HG03354 (cell line): Measurements from ENCODE around the gene SPANXN4.

Experiments
- ATAC-seq: cut with Tn5 transposase; IDR thresholded peaks from one replicate; pipeline ENCODE4 v1.9.1; 2021; ENCODE audit warnings: mild to moderate bottlenecking; ENCODE audit not compliant: unreplicated experiment, poor library complexity, severe bottlenecking

Gene SPANXN4, protein sequence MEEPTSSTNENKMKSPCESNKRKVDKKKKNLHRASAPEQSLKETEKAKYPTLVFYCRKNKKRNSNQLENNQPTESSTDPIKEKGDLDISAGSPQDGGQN

GRCh38 chrX:143025628-143026027, at the start of gene SPANXN4:
SPANXN4 (plus strand) TSS chrX:143025928; CDS start chrX:143026015, 87 bp downstream.
- ATAC-seq: no peak

DNA sequence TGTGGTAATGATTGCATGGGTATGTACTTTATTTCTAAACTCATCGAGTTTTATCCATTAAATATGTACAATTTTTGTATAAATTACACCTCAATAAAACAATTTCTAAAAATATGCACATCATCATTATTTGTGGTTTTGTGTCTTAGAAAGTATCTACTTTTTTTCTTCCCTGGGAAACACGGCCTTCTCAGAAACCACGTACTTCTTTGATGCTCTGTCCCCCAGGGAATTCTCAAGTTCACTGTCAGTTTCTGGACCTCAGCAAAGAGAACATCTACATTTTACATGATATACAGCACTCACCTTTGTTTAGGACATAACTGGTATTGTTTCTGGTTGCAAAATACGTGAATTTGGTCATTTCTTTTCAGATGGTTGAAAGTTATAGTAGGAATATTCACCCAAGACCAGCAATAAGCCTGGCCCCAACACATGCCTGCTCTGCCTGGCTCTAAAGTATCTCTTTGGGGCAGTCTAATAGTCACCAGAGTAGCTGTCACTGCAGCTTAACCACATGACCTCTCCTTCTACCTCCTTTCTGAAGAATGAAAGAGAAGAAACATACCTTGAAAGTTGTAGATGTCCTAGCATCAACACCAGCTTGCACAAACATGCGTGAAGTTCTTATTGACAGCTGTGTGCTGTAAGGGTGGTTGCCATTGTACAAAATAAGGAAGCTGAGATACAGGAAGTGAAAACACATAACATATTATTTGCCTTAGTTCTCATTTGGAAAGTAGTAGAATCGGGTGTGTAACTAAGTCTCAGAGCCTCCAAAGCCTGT, 48.4 kb upstream of the SPANXN4 start:
- peak; percentile 93 for ATAC-seq

DNA sequence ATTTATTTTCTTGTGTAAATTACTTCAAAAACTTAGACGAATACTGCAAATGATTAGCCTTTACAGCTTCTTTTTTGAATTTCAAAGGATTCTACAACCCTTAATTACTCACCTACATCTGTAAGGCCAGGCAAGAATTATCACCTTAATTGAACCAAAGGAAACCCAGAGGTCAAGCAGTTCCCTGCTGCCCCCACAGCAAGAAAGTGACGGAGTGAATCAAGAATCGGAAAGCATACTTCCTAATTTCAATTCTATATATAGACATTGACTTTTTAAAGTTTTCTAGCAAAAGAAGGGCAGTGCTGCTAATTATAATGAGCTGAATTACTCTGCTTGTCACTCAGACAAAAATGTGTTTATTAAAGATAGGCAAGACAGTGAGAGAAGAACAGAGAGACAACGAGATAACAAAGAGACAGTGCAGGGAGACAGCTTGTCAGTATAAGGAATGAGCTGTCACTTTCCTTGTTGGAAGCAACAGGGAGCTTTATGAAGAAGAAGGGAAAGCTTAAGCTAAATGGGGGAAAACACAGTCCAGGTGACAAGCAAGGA, 47.5 kb upstream of the SPANXN4 start:
- peak; percentile 38 for ATAC-seq

DNA sequence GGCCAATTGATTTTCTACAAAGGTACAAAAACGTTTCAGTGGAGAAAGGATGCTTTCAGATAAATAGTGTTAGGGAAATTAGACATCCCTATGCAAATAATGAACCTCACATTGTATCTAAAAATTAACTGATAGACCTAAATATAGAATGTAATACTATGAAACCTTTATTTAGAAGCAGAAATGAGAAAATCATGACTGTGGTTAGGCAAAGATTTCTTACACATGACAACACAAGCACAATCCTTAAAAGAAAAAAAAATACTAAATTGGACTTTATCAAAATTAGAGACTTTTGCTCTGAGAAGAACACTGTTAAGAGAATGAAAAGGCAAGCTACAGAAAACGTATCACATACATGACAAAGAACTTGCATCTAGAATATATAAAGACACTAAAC, 43.0 kb upstream of the SPANXN4 start:
- no peak for ATAC-seq

- ATAC-seq: no peak
Measured at GRCh38 chrX:142994988-142995387, 30.7 kb upstream of the SPANXN4 start.

- no peak for ATAC-seq
Measured at GRCh38 chrX:142998447-142999198, 27.1 kb upstream of the SPANXN4 start.

GRCh38 chrX:142999199-142999701, 26.5 kb upstream of the SPANXN4 start:
- no peak for ATAC-seq

DNA sequence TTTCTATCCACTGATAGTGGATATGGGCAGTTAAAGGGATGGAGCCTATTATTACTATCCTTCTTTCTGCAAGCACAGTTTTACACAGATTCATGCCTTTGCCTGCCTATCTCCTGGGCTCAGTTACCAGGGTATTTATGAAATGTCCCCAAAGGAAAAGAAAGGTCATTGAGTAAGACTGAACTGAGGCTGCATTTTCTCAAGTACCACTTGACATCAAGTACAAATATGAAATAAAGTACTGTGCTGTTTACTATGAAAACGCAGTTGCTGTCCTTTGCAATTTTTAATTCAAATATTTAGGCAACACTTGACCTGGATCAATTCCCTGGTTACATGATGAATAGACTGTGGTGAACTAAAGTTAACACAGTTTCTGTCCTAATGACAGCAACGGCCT, 23.5 kb upstream of the SPANXN4 start:
- no peak for ATAC-seq

GRCh38 chrX:143017272-143017671, 8.5 kb upstream of the SPANXN4 start:
- no peak for ATAC-seq

DNA sequence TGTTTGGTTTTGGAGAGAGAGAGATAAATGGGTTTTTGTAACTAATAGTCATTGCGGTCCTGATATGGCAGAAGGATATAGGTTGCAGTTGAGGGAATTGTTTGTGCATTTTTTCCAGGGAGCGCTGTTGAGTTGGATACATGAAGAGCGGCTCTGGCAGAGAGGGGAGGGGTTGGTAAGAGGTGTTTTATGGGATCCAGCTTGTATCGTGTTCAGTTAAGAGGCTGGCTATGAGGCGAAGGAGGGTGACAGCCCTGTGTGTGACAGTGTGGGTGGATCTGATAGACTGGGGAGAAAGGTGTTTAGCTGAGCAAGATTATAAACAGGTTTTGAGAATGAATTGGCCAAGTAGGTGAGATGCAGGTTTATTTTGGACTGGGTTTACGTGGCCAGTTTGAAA, 1.5 kb downstream of the SPANXN4 start:
- no peak for ATAC-seq

DNA sequence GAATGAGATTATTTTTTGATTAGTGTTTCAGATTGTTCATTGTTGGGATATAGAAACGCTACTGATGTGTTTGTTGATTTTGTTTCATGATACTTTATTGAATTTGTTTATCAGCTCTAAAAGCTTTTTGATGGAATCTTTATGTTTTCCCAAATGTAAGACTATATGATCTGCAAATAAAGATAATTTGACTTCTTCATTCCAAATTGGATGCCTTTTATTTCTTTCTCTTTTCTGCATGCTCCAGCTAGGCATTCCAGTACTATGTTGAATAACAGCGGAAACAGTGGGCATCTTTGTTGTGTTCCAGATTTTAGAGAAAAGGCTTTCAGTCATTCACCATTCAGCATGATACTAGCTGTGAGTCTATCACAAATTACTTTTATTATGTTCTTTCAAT, 21.8 kb downstream of the SPANXN4 start:
- ATAC-seq: no peak

- no peak for ATAC-seq
Measured at GRCh38 chrX:143058120-143058519, 32.4 kb downstream of the SPANXN4 start.

DNA sequence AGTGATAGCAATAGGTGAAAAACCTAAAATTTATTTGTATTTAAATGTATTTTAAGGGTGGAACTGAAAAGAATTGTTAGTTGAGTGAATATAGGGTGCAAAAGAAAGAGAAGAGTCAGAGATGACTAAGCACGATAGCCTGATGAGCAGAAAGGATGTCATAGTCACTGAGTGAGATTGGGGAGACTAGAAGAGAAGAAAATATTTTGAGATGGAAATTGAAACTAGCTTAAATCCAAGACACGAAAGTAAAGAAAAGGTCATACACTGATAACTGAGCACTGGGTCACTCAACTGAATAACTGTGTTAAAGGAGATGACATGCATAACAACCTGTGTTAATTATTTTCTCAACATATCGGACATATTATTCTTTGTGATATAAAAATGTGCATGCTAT, 55.5 kb downstream of the SPANXN4 start:
- no peak for ATAC-seq

- no peak for ATAC-seq
Measured at GRCh38 chrX:143082537-143082936, 56.8 kb downstream of the SPANXN4 start.
